ENCODE results near the gene PABPN1.
"Not testable (repeated sequence)": the region's sequence is repeated elsewhere in the genome, so short reads cannot be mapped to it uniquely, and the experiment has no call there.

Gene PABPN1

GRCh38 chr14:23301969-23302289 lies 19.3 kb upstream of the PABPN1 start:
- DNase-seq: no peak

GRCh38 chr14:23302290-23303225 lies 18.7 kb upstream of the PABPN1 start, which contains the start of gene PPP1R3E:
Gene PPP1R3E (minus strand): TSS chr14:23302859. CDS start chr14:23302576, 283 bp downstream.
- DNase-seq: peak; percentile 82

- peak; percentile 85 for DNase-seq
Measured at GRCh38 chr14:23306412-23307145, 14.7 kb upstream of the PABPN1 start, which contains the start of gene BCL2L2. Gene BCL2L2 (plus strand): TSS chr14:23306833. CDS start chr14:23307768, 935 bp downstream.

- no peak for DNase-seq
Measured at GRCh38 chr14:23307146-23307530, 14.1 kb upstream of the PABPN1 start.

- DNase-seq: no peak
Measured at GRCh38 chr14:23307687-23308644, 13.3 kb upstream of the PABPN1 start.

- no peak for DNase-seq
Measured at GRCh38 chr14:23308721-23309445, 12.4 kb upstream of the PABPN1 start.

- DNase-seq: no peak
Measured at GRCh38 chr14:23310546-23310945, 10.7 kb upstream of the PABPN1 start.

GRCh38 chr14:23316300-23316699 lies 5.0 kb upstream of the PABPN1 start:
- DNase-seq: no peak

- no peak for DNase-seq
Measured at GRCh38 chr14:23319746-23320583, 1.3 kb upstream of the PABPN1 start.

- DNase-seq: no peak
Measured at GRCh38 chr14:23321572-23322547, 603 bp downstream of the PABPN1 start.

- no peak for DNase-seq
Measured at GRCh38 chr14:23322568-23323517, 1.6 kb downstream of the PABPN1 start.

GRCh38 chr14:23323838-23324454 lies 2.7 kb downstream of the PABPN1 start:
- no peak for DNase-seq

GRCh38 chr14:23324455-23324846 lies 3.2 kb downstream of the PABPN1 start:
- no peak for DNase-seq

- no peak for DNase-seq
Measured at GRCh38 chr14:23324993-23325392, 3.7 kb downstream of the PABPN1 start.

- DNase-seq: not testable (repeated sequence)
Measured at GRCh38 chr14:23325746-23326145, 4.5 kb downstream of the PABPN1 start.

GRCh38 chr14:23326491-23327332 lies 5.5 kb downstream of the PABPN1 start:
- no peak for DNase-seq
